ENCODE data around the gene SCCPDH.

SCCPDH gene

GRCh38 chr1:246797597-246797996 lies 73.4 kb downstream of the SCCPDH start:
- H3K4me3 ChIP-seq (ENCODE audit: low read length in 2 of 2): no peak overlapping the region
- no peaks in the 10 kb centered on the region for H3K36me3 ChIP-seq (ENCODE audit: control insufficient read depth in 2 of 2, insufficient read depth in 2 of 2, low read length in 2 of 2)
- no peaks in the 10 kb centered on the region for H3K9me3 ChIP-seq (ENCODE audit: control insufficient read depth in 2 of 2, low read length in 2 of 2)
- peaks cover 3 to 5% of the 10 kb centered on the region in 2 donors for H3K4me1 ChIP-seq (ENCODE audit: control insufficient read depth in 2 of 2, insufficient read depth in 2 of 2, low read length in 2 of 2)
- no peak overlapping the region for H3K27ac ChIP-seq (ENCODE audit: low read depth in 2 of 2, low read length in 2 of 2)
- no peaks in the 10 kb centered on the region for H3K27me3 ChIP-seq (ENCODE audit: control insufficient read depth in 2 of 2, insufficient read depth in 2 of 2, low read length in 2 of 2)
- no peak overlapping the region for H3K9ac ChIP-seq (ENCODE audit: low read depth in 1 of 2, low read length in 2 of 2)

- Histone ChIP-seq H3K4me1 (ENCODE audit: control insufficient read depth in 2 of 2, insufficient read depth in 2 of 2, low read length in 2 of 2) (peaks cover 3 to 5% of the 10 kb centered on the region in 2 donors), H3K27ac (ENCODE audit: low read depth in 2 of 2, low read length in 2 of 2) (no peak overlapping the region), H3K4me3 (ENCODE audit: low read length in 2 of 2) (no peak overlapping the region), H3K27me3 (ENCODE audit: control insufficient read depth in 2 of 2, insufficient read depth in 2 of 2, low read length in 2 of 2) (no peaks in the 10 kb centered on the region), H3K9me3 (ENCODE audit: control insufficient read depth in 2 of 2, low read length in 2 of 2) (no peaks in the 10 kb centered on the region), H3K9ac (ENCODE audit: low read depth in 1 of 2, low read length in 2 of 2) (no peak overlapping the region), H3K36me3 (ENCODE audit: control insufficient read depth in 2 of 2, insufficient read depth in 2 of 2, low read length in 2 of 2) (no peaks in the 10 kb centered on the region)
Observed at GRCh38 chr1:246798107-246798506, 73.9 kb downstream of the SCCPDH start.

GRCh38 chr1:246798606-246799496 lies 74.6 kb downstream of the SCCPDH start:
- Histone ChIP-seq H3K4me3 (ENCODE audit: low read length in 2 of 2) (no peak overlapping the region), H3K4me1 (ENCODE audit: control insufficient read depth in 2 of 2, insufficient read depth in 2 of 2, low read length in 2 of 2) (peaks cover 3 to 5% of the 10 kb centered on the region in 2 donors), H3K9me3 (ENCODE audit: control insufficient read depth in 2 of 2, low read length in 2 of 2) (no peaks in the 10 kb centered on the region), H3K9ac (ENCODE audit: low read depth in 1 of 2, low read length in 2 of 2) (no peak overlapping the region), H3K27me3 (ENCODE audit: control insufficient read depth in 2 of 2, insufficient read depth in 2 of 2, low read length in 2 of 2) (no peaks in the 10 kb centered on the region), H3K27ac (ENCODE audit: low read depth in 2 of 2, low read length in 2 of 2) (no peak overlapping the region), H3K36me3 (ENCODE audit: control insufficient read depth in 2 of 2, insufficient read depth in 2 of 2, low read length in 2 of 2) (no peaks in the 10 kb centered on the region)

- no peaks in the 10 kb centered on the region for H3K36me3 ChIP-seq (ENCODE audit: control insufficient read depth in 2 of 2, insufficient read depth in 2 of 2, low read length in 2 of 2)
- no peak overlapping the region for H3K27ac ChIP-seq (ENCODE audit: low read depth in 2 of 2, low read length in 2 of 2)
- no peaks in the 10 kb centered on the region for H3K9me3 ChIP-seq (ENCODE audit: control insufficient read depth in 2 of 2, low read length in 2 of 2)
- no peaks in the 10 kb centered on the region for H3K4me1 ChIP-seq (ENCODE audit: control insufficient read depth in 2 of 2, insufficient read depth in 2 of 2, low read length in 2 of 2)
- H3K9ac ChIP-seq (ENCODE audit: low read depth in 1 of 2, low read length in 2 of 2): no peak overlapping the region
- H3K27me3 ChIP-seq (ENCODE audit: control insufficient read depth in 2 of 2, insufficient read depth in 2 of 2, low read length in 2 of 2): no peaks in the 10 kb centered on the region
- H3K4me3 ChIP-seq (ENCODE audit: low read length in 2 of 2): no peak overlapping the region
Observed at GRCh38 chr1:246800356-246800755, 76.1 kb downstream of the SCCPDH start.

- Histone ChIP-seq H3K9me3 (ENCODE audit: control insufficient read depth in 2 of 2, low read length in 2 of 2) (no peaks in the 10 kb centered on the region), H3K27ac (ENCODE audit: low read depth in 2 of 2, low read length in 2 of 2) (no peak overlapping the region), H3K36me3 (ENCODE audit: control insufficient read depth in 2 of 2, insufficient read depth in 2 of 2, low read length in 2 of 2) (no peaks in the 10 kb centered on the region), H3K4me1 (ENCODE audit: control insufficient read depth in 2 of 2, insufficient read depth in 2 of 2, low read length in 2 of 2) (no peaks in the 10 kb centered on the region), H3K4me3 (ENCODE audit: low read length in 2 of 2) (no peak overlapping the region), H3K9ac (ENCODE audit: low read depth in 1 of 2, low read length in 2 of 2) (no peak overlapping the region), H3K27me3 (ENCODE audit: control insufficient read depth in 2 of 2, insufficient read depth in 2 of 2, low read length in 2 of 2) (no peaks in the 10 kb centered on the region)
Observed at GRCh38 chr1:246800756-246801155, 76.5 kb downstream of the SCCPDH start.

GRCh38 chr1:246801241-246802020 lies 77.2 kb downstream of the SCCPDH start:
- Histone ChIP-seq H3K9me3 (ENCODE audit: control insufficient read depth in 2 of 2, low read length in 2 of 2) (no peaks in the 10 kb centered on the region), H3K4me1 (ENCODE audit: control insufficient read depth in 2 of 2, insufficient read depth in 2 of 2, low read length in 2 of 2) (no peaks in the 10 kb centered on the region), H3K27ac (ENCODE audit: low read depth in 2 of 2, low read length in 2 of 2) (no peak overlapping the region), H3K9ac (ENCODE audit: low read depth in 1 of 2, low read length in 2 of 2) (no peak overlapping the region), H3K27me3 (ENCODE audit: control insufficient read depth in 2 of 2, insufficient read depth in 2 of 2, low read length in 2 of 2) (no peaks in the 10 kb centered on the region), H3K4me3 (ENCODE audit: low read length in 2 of 2) (no peak overlapping the region), H3K36me3 (ENCODE audit: control insufficient read depth in 2 of 2, insufficient read depth in 2 of 2, low read length in 2 of 2) (no peaks in the 10 kb centered on the region)

GRCh38 chr1:246803373-246803772 lies 79.2 kb downstream of the SCCPDH start:
- no peak overlapping the region for H3K4me3 ChIP-seq (ENCODE audit: low read length in 2 of 2)
- no peak overlapping the region for H3K27ac ChIP-seq (ENCODE audit: low read depth in 2 of 2, low read length in 2 of 2)
- no peaks in the 10 kb centered on the region for H3K36me3 ChIP-seq (ENCODE audit: control insufficient read depth in 2 of 2, insufficient read depth in 2 of 2, low read length in 2 of 2)
- H3K9me3 ChIP-seq (ENCODE audit: control insufficient read depth in 2 of 2, low read length in 2 of 2): no peaks in the 10 kb centered on the region
- H3K9ac ChIP-seq (ENCODE audit: low read depth in 1 of 2, low read length in 2 of 2): no peak overlapping the region
- H3K4me1 ChIP-seq (ENCODE audit: control insufficient read depth in 2 of 2, insufficient read depth in 2 of 2, low read length in 2 of 2): no peaks in the 10 kb centered on the region
- no peaks in the 10 kb centered on the region for H3K27me3 ChIP-seq (ENCODE audit: control insufficient read depth in 2 of 2, insufficient read depth in 2 of 2, low read length in 2 of 2)

GRCh38 chr1:246803883-246804282 lies 79.7 kb downstream of the SCCPDH start:
- Histone ChIP-seq H3K36me3 (ENCODE audit: control insufficient read depth in 2 of 2, insufficient read depth in 2 of 2, low read length in 2 of 2) (no peaks in the 10 kb centered on the region), H3K4me3 (ENCODE audit: low read length in 2 of 2) (no peak overlapping the region)

GRCh38 chr1:246805135-246805716 lies 81.0 kb downstream of the SCCPDH start:
- no peak overlapping the region for H3K27ac ChIP-seq (ENCODE audit: low read depth in 2 of 2, low read length in 2 of 2)
- no peaks in the 10 kb centered on the region for H3K27me3 ChIP-seq (ENCODE audit: control insufficient read depth in 2 of 2, insufficient read depth in 2 of 2, low read length in 2 of 2)
- no peaks in the 10 kb centered on the region for H3K4me1 ChIP-seq (ENCODE audit: control insufficient read depth in 2 of 2, insufficient read depth in 2 of 2, low read length in 2 of 2)
- no peaks in the 10 kb centered on the region for H3K9me3 ChIP-seq (ENCODE audit: control insufficient read depth in 2 of 2, low read length in 2 of 2)
- no peak overlapping the region for H3K9ac ChIP-seq (ENCODE audit: low read depth in 1 of 2, low read length in 2 of 2)
- no peak overlapping the region for H3K4me3 ChIP-seq (ENCODE audit: low read length in 2 of 2)
- no peaks in the 10 kb centered on the region for H3K36me3 ChIP-seq (ENCODE audit: control insufficient read depth in 2 of 2, insufficient read depth in 2 of 2, low read length in 2 of 2)

More at GRCh38 chr1:246803883-246804282, 79.7 kb downstream of the SCCPDH start:
- no peak overlapping the region for H3K27ac ChIP-seq (ENCODE audit: low read depth in 2 of 2, low read length in 2 of 2)
- no peak overlapping the region for H3K9ac ChIP-seq (ENCODE audit: low read depth in 1 of 2, low read length in 2 of 2)
- no peaks in the 10 kb centered on the region for H3K27me3 ChIP-seq (ENCODE audit: control insufficient read depth in 2 of 2, insufficient read depth in 2 of 2, low read length in 2 of 2)
- H3K4me1 ChIP-seq (ENCODE audit: control insufficient read depth in 2 of 2, insufficient read depth in 2 of 2, low read length in 2 of 2): no peaks in the 10 kb centered on the region
- H3K9me3 ChIP-seq (ENCODE audit: control insufficient read depth in 2 of 2, low read length in 2 of 2): no peaks in the 10 kb centered on the region

GRCh38 chr1:246809473-246809872 lies 85.3 kb downstream of the SCCPDH start:
- no peak overlapping the region for H3K4me3 ChIP-seq (ENCODE audit: low read length in 2 of 2)
- H3K9ac ChIP-seq (ENCODE audit: low read depth in 1 of 2, low read length in 2 of 2): no peak overlapping the region
- H3K27me3 ChIP-seq (ENCODE audit: control insufficient read depth in 2 of 2, insufficient read depth in 2 of 2, low read length in 2 of 2): no peaks in the 10 kb centered on the region
- no peaks in the 10 kb centered on the region for H3K36me3 ChIP-seq (ENCODE audit: control insufficient read depth in 2 of 2, insufficient read depth in 2 of 2, low read length in 2 of 2)
- H3K27ac ChIP-seq (ENCODE audit: low read depth in 2 of 2, low read length in 2 of 2): no peak overlapping the region
- no peaks in the 10 kb centered on the region for H3K4me1 ChIP-seq (ENCODE audit: control insufficient read depth in 2 of 2, insufficient read depth in 2 of 2, low read length in 2 of 2)
- no peaks in the 10 kb centered on the region for H3K9me3 ChIP-seq (ENCODE audit: control insufficient read depth in 2 of 2, low read length in 2 of 2)
